G401.6 (cell line): ENCODE data around the gene LHX1.

Experiments used
- FAIRE-seq: peaks from 2 replicates; lab custom pipeline; 2012; peaks lifted over from hg19 to GRCh38; lab: Jason Lieb, UNC

Gene LHX1

DNA sequence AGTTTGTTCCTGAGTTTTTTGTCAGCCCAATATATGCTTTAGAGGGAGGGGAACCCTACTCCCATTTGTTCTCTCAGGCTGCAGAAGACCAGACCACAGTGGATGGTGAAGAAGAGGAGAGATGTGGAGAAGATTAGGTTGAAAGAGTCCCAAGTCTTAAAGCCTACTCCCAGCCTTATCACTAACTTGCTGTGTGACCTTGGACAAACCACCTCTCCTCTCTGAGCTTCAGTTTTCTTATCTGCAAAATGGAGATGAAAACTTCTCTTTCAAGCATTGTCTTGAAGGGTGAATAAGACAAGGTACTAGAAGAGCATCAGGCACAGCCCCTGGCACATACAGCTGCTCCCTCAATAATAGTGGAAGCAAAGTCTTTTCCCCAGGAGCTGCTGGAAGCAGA is 15.1 kb upstream of the LHX1 start:
- no peak for FAIRE-seq

DNA sequence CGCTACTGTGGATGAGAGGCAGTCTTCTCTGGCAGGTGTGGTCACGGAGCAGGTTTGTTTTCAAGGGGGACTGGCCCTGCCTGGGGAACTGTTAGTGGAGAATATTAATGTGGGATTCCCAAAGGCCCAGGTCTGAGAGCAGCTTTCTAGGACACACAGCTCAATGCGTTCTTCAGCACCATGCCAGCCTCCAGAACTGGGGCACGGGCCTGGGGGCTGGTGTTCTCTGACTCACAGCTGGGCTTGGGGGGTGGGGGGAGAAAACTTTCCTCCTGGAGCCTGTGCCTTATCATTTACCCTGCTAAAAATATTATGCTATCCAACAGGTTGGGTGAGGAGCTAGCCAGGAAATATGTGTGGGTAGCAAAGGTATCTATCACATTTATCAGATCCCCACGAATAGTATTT is 13.5 kb upstream of the LHX1 start:
- FAIRE-seq = no peak

DNA sequence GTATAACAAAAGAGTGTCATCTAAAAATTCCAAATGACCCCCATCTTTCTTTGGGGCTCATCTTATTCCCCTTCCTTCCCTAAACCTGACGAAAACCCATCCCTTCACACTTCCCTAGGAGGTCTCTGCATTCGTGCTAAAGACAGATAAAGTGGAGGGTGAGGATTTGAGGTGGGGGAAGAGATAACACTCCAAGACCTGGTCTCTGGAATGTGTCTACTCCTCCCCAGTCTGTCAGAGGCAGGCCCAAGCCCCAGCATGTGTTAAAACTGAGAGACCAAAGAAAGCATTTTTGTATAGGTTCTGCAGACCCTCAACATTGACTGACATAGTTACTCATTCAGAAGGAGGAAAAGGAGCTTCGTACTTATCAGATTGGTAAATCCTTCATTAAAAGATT is 11.0 kb upstream of the LHX1 start:
- no peak for FAIRE-seq

DNA sequence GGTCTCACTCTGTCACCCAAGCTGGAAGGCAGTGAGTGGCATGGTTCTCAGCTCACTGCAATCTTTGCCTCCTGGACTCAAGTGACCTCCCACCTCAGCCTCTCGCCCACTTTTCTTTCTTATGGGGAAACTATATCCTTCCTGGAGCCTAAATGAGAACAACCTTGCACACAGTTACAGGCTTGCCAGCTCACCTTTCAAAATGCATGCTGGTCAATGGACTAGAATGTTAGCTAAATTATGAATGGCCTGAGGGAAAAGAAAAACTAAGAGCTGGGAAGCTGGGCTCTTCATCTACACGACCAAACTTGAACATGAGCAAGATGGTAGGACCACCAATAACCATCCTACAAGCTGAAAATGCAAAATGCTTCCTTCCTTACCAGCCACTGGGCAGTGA is 10.6 kb upstream of the LHX1 start:
- FAIRE-seq = no peak

DNA sequence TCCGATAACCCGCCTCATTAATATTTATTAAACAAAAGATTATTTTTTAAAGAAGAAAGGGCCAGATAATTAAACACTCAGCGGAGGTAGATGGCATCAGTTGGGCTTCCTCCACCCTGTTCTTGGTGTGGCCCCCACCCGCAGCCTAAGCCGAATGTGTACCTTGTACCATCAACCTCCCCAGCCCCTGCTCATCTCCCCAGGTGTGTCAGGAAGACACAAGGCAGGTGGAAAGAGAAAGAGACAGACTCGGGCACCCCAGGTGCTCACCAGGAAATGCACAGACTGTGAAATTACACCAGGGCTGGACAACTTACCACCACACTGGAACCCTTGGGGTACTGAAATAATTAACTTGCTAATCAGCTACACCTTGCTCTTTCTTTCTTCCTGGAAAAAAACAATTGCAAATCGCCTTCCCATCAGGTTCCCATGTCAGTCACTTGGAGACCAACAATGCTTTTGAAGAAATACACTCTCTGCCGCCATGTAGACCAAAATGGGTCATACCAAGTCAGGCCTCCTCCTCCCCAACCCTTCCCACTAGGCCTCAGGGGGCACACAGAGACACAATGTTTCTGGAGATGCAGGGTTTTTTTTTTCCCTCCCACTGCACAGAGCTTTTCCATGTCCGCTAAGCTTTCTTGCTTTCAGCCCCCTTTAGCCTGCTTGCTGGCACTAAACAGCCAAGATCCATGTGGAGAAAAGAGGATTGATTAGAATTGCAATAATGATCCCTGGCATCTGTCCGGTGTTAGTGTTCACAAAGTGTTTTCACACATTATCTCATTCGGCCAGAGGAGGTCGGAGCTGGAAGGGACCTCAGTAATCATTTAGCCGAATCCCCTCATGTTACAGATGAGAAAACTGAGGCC is 8.6 kb upstream of the LHX1 start:
- no peak for FAIRE-seq

DNA sequence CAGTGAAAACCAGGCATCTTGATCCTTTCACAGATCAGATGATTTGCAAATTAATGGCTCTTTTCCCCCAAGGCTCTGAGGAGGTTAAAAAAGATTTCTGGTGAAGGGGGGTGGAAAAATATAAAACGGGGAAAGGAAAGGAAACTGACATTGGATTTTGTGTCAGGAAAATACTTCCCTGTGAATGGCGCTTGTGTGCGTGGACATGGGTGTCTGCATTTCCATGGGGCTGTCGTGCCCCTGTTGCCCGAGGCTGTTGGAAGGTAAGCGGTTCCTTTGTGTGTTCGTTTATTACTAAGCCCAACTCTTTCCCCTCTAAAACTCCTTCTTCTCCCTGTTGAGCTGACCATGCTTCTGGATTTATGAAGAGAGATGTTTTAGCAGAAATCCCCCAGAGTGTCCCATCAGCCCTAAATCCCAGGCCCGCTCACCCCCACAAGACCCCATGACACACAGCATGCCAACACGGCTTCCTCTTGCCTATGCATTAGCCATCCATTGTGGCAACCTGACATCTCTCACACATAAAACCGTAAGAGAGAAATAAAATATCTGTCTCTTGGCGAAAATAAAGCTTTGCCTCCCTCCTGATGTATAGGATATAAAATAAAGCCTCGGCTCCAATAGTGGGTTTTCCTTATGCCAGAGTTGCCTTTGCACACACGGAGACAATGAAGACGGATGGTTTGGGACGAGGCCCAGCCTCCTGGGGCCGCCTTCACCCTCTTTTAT is 7.3 kb upstream of the LHX1 start:
- no peak for FAIRE-seq

DNA sequence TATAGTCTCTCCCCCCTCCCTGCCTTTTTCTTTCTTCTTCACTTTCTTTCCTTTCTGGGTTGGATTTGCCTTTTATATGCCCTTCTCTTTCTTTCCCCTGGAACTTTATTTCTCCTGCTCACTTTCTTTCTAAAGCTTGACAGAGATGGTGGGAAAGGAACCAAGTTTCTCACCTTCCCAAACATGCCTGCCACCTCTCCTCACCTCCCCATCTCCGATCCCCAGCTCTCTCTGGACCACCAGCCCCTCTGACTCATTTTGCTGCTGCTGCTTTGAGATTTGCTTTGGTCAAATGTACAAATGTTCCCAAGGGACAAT is 6.7 kb upstream of the LHX1 start:
- no peak for FAIRE-seq

DNA sequence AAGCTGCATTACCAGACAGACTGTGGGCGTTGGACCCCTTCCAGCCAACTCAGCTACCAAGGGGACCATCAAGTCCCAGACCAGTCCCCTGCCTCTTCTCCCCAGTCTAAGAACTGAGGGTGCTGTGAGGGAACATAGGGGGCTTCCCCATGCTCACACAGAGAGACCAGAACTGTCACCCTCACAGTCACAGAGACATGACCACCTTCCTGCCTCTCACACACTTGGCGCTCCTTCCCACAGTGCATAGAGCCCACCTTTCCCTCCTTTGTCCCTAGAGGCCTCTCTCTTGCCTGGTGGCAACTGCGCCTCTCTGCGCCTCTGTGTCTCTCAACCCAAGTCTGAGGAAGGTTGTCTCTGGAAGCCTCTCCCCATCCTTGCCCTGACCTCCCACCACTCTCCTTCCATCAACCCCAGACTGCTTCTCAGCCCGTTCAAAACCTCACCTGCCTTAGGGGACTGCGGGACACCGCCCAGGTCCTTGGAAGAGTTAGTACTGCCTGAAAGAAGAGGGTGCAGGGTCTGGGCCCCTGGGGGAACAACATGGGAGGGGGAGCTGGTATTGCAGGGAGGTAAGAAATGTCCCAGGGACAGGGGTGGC is 6.1 kb upstream of the LHX1 start:
- no peak for FAIRE-seq

DNA sequence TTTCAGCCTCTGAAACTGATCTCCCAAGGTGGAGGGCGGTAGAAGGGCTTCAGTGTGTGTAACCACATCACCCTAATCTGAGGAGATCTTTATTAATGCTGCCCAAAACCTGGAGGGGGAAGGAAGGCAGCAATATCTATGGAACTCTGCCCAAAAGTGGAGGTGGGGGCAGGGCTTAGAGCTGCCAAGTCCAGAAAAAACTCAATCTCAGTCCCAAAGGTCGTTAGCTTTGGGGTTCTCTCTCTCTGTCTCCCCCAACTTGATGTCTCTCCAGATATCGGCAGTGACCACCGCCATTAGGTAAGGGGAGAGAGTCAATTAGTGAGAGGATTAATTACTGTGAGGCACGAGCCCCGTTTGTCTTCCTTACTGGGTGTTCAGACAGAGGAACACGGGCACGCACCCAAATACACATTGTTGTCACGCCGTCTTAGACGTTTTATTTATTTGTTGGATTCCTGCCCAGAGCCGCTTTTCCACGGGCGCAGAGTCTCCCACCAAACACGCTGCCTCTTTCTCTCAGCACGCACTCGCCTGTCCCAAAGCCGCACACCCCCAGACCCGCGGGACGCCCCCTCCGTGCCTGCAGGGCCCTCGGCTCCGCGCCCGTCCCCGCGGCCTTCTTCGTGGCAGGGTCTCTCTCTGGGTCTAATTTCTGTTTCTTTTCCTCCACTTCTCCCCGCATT is 5.4 kb upstream of the LHX1 start:
- no peak for FAIRE-seq

DNA sequence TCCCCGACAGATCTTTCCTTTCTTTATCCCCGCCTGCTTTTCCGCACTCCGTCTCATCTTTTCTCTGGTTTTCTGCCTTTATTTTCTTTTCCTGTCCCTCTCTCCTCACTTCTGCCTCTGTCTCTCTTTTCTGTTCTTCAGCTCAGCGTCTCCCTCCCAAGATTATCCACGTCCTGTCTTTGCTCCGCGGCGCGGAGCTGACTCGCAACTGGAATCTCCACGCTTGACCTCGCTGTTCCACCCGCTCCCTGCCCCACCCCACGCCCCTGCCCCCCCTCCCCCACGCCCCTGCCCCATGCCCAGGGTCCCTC is 4.9 kb upstream of the LHX1 start:
- FAIRE-seq = no peak

DNA sequence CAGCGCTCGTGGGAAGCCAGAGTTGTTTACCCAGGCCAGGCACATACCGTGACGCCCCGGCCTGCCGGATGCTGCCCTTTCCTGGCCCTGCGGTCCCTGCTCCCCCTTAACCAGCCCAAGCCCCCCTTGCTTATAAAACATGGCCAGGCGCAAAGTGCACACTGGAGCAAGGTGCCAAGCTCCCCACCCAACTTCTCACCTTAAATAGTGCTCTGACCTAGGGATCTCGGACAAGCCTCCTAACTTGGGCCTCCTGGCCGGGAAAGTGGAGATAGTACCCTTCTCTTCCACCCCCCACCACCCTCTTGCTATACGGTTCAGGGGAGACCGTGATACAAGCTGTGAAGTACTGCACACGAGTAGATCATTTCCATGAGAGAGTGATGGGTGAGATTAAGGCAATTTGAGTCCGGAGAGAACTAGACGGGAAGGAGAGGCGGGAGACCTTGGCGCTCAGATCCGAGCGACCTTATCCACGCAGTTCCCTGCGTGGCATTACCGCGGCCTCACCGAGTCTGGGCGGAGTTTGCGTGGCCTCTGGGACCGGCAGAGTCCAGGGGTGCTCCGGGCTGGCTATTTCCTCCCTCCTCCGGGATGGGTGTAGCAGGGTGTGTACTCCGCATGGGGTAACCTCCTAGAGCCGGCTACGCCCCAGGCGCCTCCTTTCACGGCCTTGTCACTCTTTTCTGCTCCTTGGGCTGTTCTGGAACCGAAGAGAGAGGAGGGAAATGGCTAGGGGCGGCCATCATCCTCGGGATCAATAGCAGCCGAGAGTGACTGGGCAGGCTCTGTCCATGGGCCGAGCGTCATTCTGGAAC is 4.4 kb upstream of the LHX1 start:
- no peak for FAIRE-seq

DNA sequence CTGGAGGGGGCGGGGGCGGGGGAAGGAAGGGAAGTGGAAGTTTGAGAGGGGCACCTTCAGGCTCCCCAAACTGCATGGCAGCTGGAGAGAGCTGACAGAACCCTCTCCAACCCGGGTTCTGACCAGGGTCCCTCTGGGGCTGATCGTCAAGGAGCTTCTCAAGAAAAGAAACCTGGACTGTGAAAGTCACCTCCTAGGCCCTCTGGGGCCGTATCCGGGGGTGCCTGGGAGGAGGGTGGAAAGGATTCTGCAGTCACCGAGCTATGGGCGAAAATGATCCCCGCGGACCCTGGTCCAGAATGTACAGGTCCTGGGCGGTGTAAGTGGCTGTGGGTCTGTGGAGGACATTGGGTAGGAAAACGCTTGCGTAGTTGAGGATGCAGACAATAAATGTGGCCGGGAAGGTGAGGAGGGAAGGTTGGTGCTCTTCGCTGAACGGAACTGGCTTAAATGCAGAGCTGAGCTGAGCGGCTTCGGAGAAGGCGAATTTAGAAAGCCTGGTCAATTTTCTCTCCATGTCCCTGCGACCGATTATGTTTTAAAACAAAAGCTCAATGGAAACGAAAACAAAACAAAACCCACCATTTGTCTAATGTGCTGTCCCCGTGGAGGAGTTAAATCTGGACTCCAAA is 3.6 kb upstream of the LHX1 start:
- no peak for FAIRE-seq

DNA sequence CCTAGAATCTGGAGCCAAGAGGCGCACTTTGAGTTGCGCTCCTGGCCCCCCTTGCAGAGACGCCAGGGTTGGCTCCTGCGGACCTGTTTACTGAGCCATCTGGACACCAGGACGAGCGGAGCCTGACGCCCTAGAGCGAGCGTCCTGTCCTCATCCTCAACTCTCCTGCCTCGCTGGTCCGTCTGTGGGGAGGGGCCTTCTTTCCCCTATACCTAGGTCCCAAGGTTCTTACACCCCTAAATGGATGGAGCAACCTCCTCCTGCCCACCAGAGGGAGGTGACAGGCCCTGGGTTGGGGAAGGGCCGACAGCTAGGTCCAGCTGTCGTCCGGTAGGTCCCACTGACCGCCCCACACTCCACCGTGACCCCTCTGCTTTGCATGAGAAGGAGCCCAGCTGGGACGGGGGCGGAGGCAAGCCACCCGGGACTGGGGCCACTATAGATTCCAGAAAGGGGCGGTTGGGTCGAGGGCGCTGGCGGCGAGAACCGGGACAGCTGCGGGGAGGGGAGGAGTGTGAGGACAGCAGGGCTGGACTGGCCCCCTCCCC is 3.1 kb upstream of the LHX1 start:
- no peak for FAIRE-seq

DNA sequence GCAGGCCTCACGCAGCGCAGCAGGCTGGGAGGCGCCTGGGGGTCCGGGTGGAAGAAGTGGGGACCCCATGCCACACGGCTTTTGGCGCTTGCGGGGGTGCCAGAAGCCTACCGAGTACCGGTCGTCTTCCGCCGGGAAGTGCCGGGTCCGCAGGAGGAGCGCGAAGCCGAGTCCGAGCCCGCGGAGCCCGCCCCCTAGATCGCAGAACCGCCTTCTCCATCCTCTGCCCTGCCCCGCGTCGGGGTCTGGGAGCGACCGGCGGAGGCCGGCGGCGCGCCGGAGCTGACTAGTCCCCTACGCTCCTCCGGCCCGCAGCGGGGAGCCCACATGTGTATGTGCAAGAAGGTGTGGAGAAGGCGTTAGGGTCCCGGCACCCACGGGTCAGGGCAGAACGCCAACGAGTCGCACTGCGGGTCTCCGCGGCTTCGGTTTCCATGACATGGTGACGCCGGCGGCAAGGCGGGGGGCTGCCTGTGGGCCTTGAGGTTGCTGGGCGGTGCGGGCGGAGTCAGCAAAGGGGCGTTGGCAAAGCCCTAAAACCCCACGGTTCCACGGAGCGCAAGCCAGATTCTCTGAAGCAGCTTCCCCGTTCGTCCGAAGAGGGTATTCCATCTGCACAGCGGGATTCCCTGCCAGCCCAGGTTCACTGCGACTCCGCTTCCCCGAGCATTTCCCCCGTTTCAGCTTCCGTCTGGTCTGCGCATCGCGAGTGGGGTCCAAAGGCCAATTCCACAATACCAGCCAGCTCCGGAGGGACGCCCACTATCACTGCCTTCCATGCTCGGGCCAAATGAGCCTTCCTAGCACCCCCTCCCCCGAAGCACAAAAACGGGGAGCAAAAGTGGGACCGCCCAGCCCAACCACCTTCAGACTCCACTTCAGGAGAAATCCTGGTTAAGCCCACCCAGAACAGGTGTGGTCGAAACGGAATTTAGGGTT is 2.3 kb upstream of the LHX1 start:
- FAIRE-seq = no peak

DNA sequence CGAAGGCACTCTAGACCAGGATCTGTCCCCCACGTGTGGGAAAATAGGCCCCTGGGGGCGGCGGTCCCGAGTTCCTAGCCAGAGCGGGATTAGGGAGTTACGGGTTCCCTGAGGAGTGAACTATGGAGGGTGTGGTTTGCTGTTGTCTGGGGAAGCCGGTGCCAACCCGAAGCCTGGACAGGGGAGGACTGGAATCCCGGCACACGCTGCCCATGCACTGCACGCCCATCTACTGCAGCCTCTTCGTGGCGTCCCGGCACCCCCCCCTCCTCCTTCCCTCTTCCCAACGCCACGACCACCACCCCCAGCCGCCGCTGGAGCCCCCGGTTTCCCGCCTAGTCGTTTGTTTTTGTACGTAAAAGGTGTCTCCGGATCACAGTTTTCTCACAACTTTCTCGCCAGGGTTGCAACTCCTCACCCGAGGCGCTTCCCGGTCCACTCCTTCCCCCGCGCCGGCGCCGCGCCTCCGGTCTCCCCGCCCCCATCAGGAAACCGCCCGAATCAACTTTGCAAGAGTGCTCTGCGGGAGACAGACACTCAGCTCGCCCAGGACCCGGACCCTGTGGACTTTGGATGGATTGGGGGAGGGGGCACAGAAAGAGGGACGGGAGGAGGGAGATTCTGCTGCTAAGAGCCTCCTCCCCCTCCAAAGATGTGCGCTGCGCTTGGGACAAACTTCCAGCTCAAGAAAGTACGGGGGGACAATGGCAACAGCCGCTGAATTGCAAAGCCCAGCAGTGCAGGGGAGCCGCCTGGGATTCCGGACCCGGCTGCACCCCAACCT is 1.4 kb upstream of the LHX1 start:
- FAIRE-seq = no peak

DNA sequence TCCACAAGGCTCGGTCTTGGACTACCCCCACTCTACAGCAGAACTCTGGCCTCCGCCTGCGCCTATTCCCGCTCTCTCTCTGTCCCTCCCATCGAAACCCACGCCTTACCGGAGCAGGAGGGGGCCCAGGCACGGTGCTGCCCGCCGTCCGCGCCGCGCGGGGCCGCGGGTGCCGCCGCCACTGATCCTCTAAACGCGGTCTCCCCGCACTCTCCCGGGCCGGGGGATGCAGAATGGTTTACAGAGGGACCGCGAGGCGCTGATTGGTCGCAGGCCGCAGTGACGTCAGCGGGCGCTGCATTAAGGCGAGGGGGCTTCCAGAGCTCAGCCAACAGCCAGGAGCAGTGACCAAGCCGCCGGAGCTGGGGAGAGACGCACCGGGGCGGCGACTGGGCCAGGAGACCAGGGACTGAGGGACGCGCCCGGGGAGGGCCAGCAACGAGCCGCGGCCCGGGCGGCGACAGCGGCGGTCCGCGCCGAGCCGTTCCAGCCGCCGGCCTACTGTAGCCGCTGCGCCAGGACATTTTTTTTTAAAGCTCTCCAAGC is 747 bp upstream of the LHX1 start:
- FAIRE-seq = no peak

DNA sequence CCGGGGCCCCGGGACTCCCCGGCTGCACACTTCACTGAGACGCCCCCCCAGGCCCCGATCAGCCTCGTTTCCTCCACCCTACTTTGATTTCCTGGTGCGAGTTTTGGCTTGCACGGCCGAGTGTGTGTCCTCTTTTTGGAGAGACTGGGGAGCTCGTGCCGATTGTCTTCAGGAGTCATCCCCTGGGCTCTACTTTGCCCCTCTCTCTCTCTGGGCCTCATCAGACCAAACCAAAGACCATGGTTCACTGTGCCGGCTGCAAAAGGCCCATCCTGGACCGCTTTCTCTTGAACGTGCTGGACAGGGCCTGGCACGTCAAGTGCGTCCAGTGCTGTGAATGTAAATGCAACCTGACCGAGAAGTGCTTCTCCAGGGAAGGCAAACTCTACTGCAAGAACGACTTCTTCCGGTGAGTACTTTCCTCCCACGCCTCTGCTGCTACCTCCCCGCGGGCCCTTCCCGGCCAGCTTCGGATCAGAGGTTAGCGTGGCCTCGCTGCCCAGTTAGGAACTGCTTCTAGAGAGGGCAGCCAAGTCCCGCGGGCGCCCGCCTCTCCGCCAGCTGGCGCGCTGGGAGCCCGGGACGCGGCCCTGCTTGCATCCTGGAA is 787 bp downstream of the LHX1 start:
- no peak for FAIRE-seq

DNA sequence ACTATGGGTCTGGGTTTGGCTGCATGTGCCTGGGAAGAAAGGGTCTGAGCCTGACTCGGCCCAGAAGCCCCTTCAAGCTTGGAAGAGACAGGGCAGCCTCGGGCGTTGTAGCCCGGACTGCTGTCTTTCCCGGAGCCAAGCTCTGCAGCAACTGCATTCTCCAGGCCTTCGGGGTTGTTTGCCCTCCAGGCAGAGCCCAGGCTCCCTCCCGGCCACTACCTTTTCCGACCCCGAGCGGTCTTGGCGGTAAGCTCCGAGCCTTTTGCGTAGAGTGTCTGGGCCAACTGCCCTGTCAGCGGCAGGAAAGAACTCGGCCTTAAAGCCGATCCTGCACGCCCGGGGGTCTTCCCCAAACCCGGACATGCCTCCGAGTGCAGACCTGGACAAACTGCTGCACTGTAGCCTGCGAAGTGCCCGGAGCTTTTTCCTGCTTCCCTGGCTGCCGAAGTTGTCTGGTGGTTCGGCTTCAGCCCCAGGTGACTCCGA is 1.3 kb downstream of the LHX1 start:
- no peak for FAIRE-seq
